ENCODE measurements around the gene PHF20.
"Not testable (repeated sequence)": the region's sequence is repeated elsewhere in the genome, so short reads cannot be mapped to it uniquely, and the experiment has no call there.

PHF20 gene

GRCh38 chr20:35783811-35784210 lies 12.0 kb downstream of the PHF20 start:
- not testable (repeated sequence) for DNase-seq

DNA sequence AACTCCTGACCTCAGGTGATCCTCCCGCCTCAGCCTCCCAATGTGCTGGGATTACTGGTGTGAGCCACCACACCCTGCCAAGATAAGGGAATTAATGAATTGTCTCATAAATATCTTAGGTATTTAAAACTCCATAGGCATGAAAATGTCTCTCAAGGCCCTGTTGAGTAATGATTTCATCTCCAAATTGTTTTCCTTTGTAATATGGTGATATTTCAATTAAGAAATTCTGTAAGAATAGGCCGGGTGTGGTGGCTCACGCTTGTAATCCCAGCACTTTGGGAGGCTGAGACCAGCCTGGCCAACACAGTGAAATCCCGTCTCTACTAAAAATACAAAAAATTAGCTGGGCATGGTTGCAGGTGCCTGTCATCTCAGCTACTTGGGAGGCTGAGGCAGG lies 13.7 kb downstream of the PHF20 start:
- not testable (repeated sequence) for DNase-seq

- no peak for DNase-seq
Measured at GRCh38 chr20:35788796-35789195, 17.0 kb downstream of the PHF20 start.

DNA sequence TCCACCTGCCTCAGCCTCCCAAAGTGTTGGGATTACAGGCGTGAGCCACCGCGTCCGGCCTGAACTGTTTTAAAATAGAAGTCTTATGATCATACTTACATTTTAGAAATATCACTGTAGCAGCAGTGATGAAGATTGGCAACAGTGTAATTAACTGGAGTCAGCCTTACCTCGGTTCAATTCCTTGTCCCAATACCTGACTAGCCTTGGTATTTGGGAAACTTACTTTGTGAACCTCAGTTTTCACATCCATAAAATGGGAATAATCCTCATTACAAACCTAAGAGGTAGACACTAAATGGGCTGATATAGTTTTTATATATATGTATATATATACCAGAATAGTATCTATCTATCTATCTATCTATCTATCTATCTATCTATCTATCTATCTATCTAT lies 19.3 kb downstream of the PHF20 start:
- DNase-seq = no peak

DNA sequence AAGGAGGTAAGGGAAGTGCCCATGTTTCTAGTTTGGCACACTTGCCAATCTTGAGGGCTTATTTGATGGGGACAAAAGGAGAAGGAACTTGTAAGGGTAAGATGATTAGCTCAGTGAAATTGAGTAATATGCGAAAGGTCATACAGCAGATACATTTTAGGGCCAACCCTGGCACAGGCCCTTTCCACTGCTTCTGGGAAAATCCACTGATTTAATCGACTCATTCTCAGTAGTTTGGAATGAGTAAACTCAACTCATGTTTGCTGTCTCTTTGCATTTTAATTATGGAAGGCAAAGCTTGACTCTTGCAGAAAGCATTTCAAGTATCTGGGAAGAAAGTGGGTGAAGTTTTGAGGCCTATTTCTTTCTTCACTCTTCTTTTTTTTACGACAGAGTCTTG lies 20.0 kb downstream of the PHF20 start:
- DNase-seq = no peak

- DNase-seq = no peak
Measured at GRCh38 chr20:35792740-35793139, 20.9 kb downstream of the PHF20 start.

GRCh38 chr20:35796571-35796970 lies 24.8 kb downstream of the PHF20 start:
- DNase-seq = no peak

DNA sequence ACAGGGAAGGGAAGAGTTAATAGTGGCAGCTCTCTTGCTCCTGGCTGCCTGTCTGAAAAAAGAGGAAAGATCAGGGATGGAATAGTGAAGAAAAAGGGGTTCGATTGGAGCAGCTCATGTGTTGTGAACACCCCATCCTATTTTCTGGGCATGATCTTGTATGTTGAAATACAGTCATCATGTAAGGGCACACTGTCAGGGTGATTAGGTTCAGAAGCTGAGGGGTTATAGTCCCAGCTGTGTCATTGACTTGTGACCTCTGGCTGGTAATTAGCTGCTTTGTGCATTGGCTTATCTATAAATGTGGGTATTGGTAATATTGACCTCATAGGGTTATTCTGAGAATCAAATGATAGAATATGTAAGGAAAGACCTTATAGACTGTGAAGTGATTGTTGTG lies 30.1 kb downstream of the PHF20 start:
- DNase-seq = no peak

DNA sequence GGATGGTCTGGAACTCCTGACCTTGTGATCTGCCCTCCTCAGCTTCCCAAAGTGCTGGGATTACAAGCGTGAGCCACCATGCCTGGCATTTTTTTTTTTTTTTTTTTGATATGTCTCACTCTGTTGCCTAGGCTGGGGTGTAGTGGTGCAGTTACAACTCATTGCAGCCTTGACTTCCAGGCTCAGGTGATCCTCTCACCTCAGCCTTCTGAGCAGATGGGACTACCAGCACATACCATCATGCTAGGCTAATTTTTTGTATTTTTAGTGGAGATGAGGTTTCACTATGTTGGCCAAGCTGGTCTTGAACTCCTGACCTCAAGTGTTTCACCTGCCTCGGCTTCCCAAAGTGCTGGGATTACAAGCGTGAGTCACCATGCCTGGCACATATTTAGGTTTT lies 34.3 kb downstream of the PHF20 start:
- no peak for DNase-seq

DNA sequence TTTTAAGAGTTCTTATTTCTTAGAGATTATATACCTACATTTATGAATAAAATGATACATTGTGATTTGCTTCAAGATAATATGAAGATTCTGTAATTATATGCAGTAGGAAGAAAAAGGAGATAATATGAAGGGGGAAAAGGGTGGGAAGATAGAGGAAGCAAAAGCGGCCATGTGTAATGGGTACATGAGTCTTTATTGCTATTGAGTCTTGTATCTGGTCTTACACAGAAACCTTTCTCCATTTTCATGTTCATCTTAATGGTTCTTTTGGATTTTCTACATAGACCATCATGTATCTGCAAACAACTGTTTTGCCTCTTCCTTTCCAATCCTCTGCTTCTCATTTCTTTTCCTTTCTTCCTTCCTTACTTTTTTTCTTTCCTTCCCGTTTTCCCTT lies 36.1 kb downstream of the PHF20 start:
- no peak for DNase-seq

DNA sequence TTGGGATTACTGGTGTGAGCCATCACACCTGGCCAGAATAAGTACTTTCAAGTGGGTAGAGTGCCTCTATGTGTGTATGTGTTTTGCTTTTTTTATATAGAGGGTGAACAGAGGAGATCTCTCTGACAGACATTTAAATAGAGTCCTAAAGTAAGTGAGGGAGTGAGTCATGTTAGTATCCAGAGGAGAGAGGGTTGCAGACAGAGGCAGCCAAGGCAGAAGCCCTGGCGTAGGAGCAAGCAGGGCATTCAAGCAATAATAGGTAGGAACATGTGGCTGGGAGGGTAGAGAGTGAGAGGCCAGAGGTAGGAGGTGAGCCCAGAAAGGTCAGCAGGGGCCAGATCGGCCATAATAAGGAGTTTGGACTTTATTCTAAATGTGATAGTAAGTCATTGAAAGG lies 48.9 kb downstream of the PHF20 start:
- no peak for DNase-seq

GRCh38 chr20:35821807-35822242 lies 50.0 kb downstream of the PHF20 start:
- no peak for DNase-seq

GRCh38 chr20:35823147-35823546 lies 51.3 kb downstream of the PHF20 start:
- no peak for DNase-seq

- no peak for DNase-seq
Measured at GRCh38 chr20:35823937-35824336, 52.1 kb downstream of the PHF20 start.

DNA sequence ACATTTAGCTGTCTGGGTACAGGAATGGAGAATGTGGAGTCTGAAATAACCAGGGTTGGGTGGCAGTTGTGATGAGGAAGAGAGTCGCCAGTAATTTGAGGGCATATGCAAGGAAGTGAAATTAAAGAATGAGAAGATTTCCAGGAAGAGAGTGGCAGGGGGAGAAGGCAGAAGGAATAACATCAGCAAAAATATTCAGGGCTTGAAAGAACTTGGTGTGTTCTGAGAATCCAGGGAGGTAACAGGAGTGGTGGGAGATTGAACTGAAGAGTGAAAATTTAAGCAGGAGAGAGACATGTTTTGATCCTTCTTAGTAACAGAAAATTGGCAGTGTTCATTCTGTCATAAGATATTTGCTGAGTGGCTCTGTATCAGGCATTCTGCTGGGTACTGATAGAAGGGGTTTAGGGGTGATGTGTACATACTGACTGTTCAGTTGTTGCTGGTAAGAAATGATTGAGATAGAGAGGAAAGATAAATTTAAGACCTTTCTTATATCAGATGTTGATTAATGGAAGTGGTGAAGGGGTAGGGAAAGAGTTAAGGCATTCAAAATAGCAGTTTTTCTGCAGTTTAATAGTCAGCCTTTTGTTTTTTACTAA lies 54.7 kb downstream of the PHF20 start:
- no peak for DNase-seq

- no peak for DNase-seq
Measured at GRCh38 chr20:35828434-35828833, 56.6 kb downstream of the PHF20 start.

GRCh38 chr20:35828916-35829315 lies 57.1 kb downstream of the PHF20 start:
- DNase-seq = no peak

DNA sequence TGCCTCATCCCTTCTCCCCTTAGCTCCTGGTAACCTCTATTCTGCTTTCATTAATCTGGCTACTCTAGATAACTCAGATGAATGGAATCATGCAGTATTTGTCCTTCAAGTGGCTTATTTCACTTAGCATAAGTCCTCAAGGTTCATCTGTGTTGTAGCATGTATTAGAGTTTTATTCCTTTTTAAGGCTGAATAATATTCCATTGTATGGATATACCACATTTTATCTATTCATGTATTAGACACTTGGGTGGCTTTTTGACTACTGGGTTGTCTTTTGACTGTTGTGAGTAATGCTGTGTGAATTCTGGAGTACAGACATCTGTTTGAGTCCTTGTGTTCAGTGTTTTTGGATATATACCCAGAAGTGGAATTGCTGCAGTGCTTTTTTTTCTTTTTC lies 58.4 kb downstream of the PHF20 start:
- no peak for DNase-seq

DNA sequence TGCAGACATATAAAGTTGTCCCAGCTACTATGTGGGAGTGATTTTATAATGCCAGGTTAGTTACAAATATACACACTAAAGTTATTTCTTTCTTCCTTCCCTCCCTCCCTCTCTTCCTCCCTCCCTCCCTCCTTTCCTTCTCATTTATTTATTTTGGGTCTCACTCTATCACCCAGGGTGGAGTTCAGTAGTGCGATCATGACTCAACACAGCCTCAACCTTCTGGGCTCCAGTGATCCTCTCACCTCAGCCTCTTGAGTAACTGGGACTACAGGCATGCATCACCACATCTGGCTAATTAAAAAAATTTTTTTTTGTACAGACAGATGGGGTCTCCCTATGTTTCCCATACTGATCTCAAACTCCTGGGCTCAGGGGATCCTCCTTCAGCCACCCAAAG lies 59.2 kb downstream of the PHF20 start:
- no peak for DNase-seq

DNA sequence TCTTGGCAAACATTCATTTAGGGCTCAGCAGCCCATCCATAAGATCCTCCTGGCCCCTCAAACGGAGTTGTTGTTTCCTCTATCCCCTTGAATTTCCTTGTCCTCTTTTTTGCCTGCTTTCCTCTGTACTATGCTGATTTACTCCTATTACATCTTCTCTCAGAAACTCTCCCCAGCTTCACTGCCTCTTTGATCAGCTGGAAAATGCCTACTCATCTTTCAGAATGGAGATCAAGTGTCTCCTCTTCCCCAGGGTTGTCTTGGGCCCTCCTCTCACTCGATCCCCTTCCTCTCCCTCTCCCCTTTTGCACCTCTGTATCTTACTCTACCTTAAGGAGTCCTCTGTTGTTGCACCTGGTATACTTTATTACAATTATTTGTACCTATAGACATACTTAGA lies 60.2 kb downstream of the PHF20 start:
- DNase-seq = no peak

- DNase-seq = no peak
Measured at GRCh38 chr20:35833241-35833640, 61.4 kb downstream of the PHF20 start.

GRCh38 chr20:35837577-35838195 lies 65.9 kb downstream of the PHF20 start:
- no peak for DNase-seq

GRCh38 chr20:35838205-35838604 lies 66.4 kb downstream of the PHF20 start:
- DNase-seq = no peak

DNA sequence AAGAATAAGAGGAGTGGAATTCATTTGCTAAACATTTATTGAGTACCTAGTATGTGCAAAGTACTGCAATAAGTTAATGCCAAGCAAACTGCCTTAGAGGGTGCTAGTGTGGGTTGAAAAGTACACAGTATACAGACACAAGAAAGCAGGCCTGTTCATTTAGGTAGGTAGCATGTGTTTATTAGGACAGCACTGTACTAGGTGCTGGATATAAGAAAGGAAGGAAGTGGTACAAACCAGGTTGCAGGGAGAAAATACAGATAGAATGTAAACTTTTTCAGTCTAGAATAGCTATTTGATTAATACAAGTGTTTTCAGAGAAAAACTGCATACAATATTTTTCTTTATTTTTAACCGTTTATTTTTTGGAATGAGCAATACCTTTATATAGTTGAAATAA lies 68.1 kb downstream of the PHF20 start:
- DNase-seq = no peak

- no peak for DNase-seq
Measured at GRCh38 chr20:35840421-35840820, 68.6 kb downstream of the PHF20 start.
